DMS 273 (cell line): ENCODE measurements around the gene TTC6.

ENCODE experiments used
- DNase-seq: peaks from one replicate; lab custom pipeline; 2025; ENCODE audit not compliant: unreplicated experiment; lab: John Stamatoyannopoulos, UW

Gene TTC6

GRCh38 chr14:37623971-37624370, 28.5 kb downstream of the TTC6 start:
- DNase-seq = no peak

- DNase-seq = no peak
Measured at GRCh38 chr14:37625597-37626595, 30.5 kb downstream of the TTC6 start.

GRCh38 chr14:37637341-37637740, 41.9 kb downstream of the TTC6 start:
- peak; percentile 27 for DNase-seq

- DNase-seq = no peak
Measured at GRCh38 chr14:37638599-37638998, 43.2 kb downstream of the TTC6 start.

- no peak for DNase-seq
Measured at GRCh38 chr14:37641117-37641516, 45.7 kb downstream of the TTC6 start.

- DNase-seq = no peak
Measured at GRCh38 chr14:37642125-37642524, 46.7 kb downstream of the TTC6 start.

GRCh38 chr14:37643701-37644100, 48.3 kb downstream of the TTC6 start:
- DNase-seq = no peak
